ENCODE results near the gene TCAP.
"Not testable (repeated sequence)": the region's sequence is repeated elsewhere in the genome, so short reads cannot be mapped to it uniquely, and the experiment has no call there.

Gene TCAP

DNA sequence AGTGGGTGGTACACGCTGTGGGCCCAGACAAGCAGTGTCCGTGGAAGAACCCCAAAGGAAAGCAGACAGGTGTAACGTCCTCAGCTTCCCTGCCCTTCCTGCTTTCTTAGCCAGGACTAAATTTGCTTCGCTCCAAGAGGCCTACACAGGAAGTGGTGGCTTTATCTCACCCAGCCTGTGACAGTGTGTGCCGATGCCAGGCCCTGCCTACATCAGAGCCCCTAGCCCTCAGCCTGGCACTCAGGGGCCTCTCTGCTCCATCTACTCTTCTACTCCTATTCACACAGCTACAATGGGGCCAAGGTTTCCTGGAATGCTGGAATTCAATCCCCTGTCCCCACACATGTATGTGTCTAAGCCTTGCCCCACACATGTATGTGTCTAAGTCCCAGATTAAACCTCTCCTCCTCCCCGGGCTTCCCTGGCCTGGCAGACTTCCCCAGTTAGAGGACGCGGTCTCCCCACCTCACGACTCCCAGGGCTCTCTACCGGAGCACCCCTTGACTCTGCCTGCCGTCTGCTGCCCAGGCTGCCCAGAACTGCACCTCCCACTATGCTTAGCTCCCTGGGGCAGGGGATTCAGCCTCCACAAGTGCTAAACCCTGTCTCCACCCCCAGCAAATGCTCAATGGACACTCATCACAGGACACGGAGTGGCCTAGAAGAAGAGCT lies 14.5 kb downstream of the TCAP start:
- DNase-seq = no peak

DNA sequence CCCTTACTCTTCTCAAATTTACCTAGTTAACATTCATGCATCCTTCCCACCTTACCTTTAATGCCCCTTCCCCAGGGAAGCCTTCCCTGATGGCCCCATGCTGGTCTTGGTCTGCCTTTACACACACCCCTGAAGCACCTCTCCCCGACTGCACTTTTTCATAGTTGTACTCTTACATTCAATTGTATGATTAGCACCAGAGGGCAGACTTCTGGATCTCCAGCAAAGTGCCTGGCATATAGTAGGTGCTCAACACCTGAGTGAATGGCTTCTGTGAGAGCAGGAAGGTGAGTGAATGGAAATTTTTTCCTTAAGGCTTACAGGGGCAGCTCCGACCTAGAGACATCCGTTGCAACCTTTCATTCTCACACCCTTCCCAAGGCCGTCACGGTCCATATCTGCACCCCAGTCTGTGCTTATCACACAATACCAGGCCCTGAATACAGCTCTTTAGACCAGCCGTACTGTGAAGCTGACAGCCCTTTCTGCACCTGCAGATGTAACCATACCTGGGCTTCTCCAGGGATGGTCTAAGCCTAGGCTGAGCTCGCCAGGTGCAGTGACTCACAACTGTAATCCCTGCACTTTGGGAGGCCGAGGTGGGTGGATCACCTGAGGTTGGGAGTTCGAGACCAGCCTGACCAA lies 18.3 kb downstream of the TCAP start:
- no peak for DNase-seq

DNA sequence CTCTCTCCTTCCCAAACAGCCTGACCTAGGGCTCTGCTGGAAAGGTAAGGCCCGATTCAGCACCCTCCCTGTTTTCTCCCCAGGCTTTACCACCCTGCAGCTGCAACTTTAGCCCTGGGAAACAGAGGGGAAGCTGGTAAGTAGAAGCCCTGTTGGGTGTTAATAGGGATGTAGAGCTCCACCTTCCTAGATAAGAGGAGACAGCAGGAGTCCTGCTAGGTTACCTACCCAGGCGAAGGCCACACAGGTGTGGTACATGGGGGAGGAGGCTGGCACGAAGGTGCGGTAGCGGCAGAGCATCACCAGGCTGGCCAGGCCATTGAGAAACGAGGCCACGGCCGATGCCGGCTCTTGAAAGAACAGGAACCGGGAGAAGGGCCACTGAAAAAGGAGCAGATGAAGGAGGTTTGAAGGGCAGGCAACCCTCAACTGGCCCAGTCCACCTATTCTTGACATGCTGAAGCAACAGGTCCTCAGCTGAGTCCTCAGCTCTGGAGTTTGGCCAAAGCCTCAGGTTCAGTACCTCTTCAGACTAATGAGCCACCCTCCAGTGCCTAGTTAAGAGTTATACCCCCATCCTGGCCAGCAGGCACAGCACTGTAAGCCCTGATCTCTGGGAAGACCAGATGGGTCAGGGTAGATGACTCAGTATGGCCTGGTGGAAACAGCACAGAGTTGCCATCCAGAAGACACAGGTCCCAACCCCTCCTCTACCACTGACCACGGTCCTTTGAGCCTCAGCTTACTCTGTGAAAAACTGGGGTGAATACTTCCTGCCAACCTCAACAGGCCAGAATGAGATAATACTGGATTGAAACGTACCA lies 19.4 kb downstream of the TCAP start:
- no peak for DNase-seq

DNA sequence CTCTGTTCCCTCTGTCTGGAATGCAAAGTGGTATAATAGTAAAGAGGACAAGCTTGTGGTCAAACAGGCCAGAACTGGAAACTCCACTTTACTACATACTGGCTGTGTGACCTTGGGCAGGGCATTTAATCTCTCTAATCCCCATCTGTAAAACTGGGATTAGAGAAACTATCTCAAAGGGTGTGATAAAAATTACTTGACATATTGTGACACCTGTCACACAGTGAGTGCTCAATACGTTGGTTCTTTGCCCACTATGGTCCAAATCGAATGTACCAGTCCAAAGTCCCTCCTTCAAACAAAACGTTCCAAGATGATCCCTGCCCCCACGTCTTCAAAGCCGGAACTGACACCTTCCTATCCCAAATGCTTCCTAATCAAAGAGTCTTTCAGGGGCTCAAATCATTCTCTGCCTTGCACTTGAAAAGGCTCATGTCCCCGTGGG lies 22.0 kb downstream of the TCAP start:
- no peak for DNase-seq

DNA sequence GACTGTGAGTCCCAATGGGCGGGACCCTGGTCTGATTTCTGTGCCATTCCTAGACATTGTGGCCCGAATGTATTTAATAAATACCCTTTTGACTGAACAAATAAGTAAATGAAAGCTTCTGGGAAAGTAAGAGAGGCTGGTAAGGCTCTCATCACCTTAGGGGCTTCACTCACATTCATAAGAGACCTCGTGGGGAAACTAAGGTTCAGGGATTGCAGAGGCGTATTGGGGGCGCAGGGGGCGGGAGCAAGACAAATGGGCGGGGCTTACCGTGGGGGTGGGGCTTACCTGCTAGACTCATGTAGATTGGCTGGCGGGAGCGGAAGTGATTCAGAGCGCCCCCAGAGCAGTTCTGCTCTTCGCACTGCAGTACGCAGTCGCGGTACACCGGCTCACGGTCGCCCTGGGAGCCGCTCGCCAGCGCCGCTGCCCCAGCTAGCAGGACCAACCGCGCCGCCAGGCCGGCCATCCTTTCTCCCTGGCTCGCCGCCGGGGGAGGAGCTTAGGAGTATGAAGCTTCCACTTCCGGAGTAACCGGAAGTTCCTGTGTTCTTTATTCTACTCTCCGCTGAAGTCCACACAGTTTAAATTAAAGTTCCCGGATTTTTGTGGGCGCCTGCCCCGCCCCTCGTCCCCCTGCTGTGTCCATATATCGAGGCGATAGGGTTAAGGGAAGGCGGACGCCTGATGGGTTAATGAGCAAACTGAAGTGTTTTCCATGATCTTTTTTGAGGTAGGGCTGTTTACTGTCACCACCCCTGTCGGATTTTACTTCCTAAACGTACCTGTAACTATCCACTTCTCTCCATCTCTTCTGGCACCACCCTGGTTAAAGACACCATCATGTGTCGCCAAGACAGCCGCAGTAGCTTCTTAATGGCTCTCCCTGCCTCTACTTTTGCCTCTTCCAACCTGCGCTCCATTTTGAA lies 22.7 kb downstream of the TCAP start, which contains the start of gene PGAP3:
TSS of gene PGAP3 (minus strand) at position 512 of the 929 bp plus-strand sequence. CDS start at position 469, 43 bp downstream.
- peak; percentile 99 for DNase-seq

DNA sequence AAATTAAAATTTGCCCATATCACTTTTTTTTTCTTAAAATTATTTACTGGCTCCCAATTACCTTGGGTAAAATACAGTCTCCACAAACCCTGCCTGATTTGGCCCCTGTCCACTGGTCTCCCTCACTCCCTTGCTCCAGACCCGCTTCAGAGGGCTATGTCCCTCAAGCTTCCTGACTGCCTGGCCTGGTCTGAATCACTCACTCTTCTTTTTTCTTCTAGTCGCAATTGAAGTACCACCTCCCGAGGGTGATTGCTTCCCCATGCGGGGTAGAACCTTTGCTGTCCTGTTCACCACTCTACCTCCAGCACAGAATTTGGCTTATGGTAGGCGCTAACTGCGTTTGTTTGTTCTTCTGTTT lies 23.3 kb downstream of the TCAP start:
- no peak for DNase-seq

DNA sequence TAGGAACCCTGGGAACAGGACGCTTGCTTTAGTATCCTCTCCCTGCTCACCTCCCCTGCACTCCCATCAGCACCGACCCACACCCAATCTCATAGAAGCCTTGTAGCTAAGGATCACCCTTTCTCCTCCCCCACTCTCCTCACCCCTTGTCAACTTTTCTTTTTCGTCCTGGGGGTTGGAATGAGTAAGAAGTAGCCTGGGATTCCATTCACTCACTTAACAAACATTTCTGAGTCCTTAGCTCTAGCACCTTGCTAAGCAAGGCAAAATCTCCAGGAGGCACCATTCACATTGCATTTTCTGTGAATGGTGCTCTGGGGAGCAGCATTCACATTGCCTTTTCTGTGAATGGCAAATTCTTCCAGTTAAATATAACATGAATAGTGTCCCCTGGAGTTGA lies 23.8 kb downstream of the TCAP start:
- no peak for DNase-seq

DNA sequence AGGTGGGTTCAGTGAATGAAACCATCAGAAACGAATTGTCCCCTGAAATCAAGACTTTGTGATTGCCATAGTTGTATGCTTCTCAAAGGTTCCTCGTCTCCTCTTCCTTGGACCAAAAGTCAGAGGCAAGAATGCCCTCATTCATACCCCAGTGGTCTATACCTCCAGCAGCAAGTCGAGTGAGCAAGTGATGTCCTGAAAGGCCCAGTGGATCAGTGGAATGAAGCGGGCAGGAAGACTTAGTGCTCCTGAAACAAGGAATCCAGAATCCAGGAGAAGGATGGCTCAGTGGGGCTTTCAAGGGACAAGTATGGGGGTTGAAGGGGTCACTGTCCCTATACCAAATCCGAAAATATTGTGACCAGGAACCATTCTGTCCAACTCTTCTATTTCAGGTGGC lies 29.4 kb downstream of the TCAP start:
- no peak for DNase-seq

DNA sequence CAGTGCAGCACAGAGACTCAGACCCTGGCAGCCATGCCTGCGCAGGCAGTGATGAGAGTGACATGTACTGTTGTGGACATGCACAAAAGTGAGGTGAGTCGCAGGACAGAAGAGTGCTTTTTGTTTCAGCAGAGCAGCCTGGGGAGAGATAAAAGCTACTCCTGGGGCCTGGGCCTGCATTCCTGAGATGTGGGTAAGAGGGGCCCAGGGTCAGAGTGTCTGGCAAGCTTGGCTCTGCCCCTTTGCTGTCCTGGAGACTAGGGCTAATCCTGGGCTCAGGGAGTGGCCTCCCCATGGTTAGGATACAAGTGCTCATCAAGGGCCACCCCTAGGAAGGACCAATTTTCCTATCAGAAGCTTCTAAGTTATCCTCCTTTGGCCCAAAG lies 29.9 kb downstream of the TCAP start:
- DNase-seq = no peak

DNA sequence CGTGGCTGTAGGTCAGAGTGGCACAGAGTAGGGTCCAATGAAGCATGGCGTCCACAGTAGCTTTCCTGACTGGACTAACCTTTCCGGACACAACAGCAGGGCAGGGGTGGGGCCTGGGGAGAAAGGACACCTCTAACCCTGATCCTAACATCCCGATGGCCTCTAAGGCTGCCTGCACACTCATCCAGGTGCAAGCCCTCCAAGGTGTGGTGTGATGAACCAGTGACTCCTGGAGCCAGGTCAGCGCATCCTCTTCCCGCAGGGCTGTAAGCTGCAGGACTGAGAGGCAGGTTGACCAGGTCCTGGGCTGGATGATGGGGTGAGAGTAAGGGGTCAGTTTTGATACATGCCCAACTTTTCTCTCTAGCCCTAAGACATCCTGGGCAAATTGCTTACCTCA lies 31.6 kb downstream of the TCAP start:
- DNase-seq = no peak

DNA sequence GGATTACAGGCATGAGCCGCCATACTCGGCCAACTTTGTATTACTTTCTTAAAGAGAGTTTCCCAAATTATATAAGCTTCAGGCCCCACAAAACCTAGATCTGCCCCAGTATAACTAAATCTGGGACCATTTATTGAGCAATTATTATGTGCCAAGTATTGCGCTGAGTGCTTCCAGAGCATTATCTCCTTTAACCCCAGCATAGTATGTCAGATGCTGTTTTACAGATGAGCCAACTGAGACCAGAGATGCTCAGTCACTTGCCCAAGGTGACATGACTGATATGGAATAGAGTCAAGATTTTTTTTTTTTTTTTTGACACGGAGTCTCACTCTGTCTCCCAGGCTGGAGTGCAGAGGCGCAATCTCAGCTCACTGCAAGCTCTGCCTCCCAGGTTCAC lies 32.8 kb downstream of the TCAP start:
- DNase-seq = no peak

DNA sequence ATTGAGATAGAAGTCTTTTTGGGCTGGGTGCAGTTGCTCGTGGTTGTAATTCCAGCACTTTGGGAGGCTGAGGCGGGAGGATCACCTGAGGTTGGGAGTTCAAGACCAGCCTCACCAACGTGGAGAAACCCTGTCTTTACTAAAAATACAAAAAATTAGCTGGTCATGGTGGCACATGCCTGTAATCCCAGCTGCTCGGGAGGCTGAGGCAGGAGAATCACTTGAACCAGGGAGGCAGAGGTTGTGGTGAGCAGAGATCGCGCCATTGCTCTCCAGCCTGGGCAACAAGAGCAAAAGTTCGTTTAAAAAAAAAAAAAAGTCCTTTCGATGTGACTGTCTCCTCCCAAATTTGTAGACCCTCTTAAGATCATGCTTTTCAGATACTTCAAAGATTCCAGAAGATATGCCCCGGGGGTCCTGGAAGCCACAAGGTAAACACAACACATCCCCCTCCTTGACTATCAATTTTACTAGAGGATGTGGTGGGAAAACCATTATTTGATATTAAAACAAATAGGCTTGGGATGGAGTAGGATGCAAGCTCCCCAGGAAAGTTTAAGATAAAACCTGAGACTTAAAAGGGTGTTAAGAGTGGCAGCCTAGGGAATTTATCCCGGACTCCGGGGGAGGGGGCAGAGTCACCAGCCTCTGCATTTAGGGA lies 34.1 kb downstream of the TCAP start:
- not testable (repeated sequence) for DNase-seq

DNA sequence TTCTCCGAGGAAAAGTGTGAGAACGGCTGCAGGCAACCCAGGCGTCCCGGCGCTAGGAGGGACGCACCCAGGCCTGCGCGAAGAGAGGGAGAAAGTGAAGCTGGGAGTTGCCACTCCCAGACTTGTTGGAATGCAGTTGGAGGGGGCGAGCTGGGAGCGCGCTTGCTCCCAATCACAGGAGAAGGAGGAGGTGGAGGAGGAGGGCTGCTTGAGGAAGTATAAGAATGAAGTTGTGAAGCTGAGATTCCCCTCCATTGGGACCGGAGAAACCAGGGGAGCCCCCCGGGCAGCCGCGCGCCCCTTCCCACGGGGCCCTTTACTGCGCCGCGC lies 34.6 kb downstream of the TCAP start, which contains the start of gene ERBB2:
TSS of gene ERBB2 (plus strand) at position 247 of the 330 bp plus-strand sequence. CDS start 175 bp downstream, outside the sequence.
- peak; percentile 74 for DNase-seq

DNA sequence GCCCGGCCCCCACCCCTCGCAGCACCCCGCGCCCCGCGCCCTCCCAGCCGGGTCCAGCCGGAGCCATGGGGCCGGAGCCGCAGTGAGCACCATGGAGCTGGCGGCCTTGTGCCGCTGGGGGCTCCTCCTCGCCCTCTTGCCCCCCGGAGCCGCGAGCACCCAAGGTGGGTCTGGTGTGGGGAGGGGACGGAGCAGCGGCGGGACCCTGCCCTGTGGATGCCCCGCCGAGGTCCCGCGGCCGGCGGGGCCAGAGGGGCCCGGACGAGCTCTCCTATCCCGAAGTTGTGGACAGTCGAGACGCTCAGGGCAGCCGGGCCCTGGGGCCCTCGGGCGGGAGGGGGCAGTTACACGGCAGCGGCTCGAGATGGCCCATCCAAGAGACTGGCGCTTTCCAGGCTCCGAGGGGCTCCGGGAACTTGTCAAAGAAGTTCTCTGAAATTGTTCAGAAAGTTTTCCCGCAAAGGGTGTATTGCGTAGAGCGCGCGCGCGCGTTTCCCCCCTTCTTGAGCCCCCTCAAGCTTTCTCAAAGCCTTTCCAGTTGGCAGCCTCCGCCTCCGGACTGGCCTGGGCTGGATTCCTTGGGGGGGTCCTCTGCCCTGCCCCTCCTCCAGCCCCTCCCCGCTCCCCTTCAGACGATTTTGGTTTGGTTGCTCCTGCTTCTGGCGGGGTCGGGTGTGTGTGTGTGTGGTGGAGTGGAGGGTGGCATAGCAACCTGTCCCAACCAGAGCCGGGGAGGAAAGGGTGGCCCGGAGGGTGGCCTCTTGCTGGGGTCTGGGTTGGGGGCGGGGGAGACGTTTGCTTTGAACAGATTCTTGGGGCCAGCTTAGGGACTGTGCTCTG lies 35.2 kb downstream of the TCAP start:
- peak; percentile 85 for DNase-seq

DNA sequence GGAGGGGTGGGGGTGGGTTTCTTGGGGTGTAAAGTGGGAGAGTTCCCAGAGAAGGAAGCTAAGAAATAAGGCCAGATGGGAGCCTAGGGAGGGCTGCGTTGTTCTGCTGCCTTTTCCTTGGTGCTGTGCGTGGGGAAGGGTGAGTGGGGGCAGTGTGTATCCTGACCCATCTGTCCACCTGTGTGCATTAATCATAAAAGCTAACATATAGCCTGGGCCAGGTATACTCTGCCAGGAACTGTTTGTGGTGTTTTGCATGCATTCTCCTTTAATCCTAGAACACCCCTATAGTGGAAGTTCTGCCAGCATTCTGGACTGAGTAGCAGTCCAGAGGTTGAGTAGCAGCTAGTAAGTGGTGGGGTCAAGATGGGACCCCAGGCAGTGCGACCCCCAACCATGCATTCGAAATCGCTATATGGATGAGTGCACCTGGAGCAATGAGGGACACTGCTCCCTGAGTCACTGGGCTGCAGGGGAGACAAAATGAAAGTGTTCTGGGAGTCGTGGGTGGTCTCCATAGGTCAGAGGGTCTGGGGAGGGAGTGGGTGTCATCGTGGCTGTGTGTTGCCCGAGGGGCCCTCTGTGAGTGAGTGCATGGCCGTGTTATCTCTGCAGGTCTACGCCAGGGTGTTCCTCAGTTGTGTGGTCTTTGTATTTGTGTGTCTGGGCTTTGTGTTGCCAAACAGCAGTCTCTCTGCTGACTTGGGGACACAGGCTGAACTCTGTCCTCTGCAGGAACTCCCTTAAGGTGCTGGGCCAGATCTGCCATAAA lies 36.0 kb downstream of the TCAP start:
- no peak for DNase-seq

DNA sequence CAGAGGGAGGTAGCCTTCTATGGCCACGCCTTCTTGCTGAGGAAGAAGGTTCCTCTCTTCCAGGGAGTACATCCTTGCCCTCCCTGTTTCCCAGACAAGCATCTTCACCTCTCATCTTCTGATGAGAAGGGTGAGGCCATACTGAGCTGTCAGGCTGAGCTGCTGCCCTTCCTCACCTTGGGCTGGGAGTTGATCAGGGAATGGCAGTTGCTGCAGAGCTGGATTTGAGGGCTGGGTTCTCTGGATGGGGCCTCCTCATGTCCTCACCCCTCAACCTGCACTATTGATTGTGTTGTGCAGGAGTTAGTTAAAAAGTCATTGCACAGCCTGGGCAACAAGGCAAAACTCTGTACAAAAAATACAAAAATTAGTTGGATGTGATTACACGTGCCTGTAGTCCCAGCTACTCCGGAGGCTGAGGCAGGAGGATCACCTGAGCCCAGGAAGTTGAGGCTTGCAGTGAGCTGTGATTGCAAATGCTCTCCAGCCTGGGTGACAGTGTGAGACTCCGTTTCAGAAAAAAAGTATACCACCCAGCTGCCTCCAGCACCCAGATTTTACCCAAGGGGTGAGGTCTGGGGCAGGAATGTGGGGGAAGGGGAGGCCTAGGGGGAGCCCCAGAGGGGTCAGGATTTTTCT lies 36.8 kb downstream of the TCAP start:
- DNase-seq = no peak

DNA sequence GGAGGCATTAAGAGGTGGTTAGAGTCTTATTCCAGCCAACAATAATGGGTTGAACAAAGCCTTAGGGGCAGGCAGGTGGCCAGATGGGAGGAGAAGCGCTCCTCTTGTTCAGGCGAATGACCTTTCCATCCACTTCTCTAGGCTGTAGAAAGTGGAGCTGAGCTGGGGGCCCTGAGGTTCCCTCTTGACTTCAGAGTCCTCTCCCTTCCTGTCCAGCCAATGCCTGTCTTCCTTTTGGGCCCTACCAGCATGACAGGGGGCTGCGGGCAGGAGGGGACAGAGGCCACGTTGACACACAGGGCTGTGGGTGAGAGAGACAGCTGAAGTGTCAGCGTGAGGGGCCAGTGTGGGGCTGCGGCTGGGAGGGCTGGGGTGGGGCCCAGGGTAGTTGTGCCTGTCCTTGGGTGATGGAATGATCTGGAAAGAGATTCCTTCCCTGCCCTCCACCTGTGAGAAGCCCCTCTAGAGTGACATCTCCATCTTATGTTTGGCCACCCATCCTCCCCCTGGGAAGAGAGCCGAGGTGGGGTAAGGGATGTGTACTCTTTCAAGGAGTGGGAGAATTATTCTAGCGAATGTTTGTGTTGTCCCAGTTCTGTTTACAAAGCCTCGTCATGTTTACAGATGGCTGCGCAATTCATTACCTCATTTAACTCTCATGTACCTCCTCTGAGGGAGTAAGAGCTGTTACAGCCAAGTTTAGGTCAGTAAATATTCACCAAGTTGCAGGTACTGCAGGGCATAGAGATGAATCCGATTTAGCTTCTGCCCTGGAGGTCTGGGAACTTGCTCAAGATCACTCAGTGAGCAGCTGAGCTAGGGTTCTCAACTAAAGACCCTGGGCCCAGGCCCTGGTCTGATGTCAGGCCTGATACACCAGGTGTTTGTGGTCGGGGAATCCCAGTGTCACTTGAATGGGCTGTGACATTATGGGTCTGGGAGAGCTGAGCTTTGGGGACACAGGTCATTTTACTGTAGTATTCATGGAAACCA lies 38.0 kb downstream of the TCAP start:
- DNase-seq = no peak

DNA sequence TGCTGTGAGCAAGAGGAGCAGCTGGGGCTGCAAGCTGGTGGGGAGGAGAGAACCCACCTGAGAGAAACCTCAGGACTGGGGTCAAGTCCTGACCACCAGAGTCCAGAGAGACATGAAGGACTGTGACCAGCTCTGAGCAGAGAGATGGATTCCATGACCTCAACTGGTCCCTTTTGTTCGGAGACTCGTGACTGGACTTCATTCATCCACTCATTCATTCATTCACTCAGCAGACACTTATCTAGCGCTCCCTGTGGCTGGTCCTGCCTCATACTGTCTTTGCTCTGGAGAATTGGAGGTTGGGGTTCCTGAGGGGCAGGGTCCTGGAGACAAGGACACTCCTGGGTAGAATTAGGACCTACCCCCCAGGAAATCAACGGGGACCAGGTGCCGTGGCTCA lies 38.8 kb downstream of the TCAP start:
- no peak for DNase-seq

Data from right kidney (tissue), 1 donor.